Measurements from ENCODE around the gene SGK1.

SGK1 gene

DNA sequence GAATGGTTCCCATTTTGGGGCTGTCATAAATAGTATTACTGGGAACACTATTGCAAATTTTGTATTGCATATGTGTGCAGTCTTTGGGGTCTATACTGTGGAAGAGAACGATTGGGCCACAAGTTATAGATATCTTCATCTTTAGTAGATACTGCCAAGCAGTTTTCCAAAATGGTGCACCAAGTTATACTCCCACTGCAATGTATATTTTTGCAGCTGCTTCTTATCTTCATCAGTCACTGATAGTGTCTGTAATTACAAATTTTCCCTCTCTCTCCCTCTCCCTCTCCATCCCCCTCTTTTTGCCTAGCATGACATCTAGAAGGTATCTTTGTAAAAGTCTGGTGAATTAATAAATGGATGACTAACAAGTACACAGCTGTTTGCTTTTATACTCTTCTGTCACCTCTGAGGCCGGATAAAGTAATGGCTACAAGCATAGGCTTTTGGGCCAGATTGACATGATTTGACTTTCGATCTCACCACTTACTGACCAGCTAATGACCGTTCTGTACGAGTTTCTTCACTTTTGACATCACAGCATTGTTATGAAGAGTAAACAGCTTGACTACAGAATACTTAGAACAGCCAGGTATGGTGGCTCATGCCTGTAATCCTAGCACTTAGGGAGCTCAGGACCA, 152.2 kb downstream of the SGK1 start:
- no peaks in the 10 kb centered on the region for H3K9me3 ChIP-seq (ENCODE audit: low read depth, low read length)
- peaks cover 21% of the 10 kb centered on the region for H3K36me3 ChIP-seq (ENCODE audit: insufficient read depth, low read length)
- no peak overlapping the region for H3K9ac ChIP-seq (ENCODE audit: insufficient read length)
- no peak for DNase-seq (ENCODE audit: low read depth, low spot score)
- no peak overlapping the region for H3K4me3 ChIP-seq
- no peak overlapping the region for H3K27ac ChIP-seq
- TF ChIP-seq EZH2 (IDR thresholded peaks at IDR 0.05) (no peak), FOXP2 (optimal IDR thresholded peaks at IDR 0.05; ENCODE audit: control extremely low read depth, extremely low read length, insufficient read depth) (no peak), POLR2AphosphoS5 (IDR thresholded peaks at IDR 0.05; ENCODE audit: borderline replicate concordance, low read depth, low read length) (no peak)

DNA sequence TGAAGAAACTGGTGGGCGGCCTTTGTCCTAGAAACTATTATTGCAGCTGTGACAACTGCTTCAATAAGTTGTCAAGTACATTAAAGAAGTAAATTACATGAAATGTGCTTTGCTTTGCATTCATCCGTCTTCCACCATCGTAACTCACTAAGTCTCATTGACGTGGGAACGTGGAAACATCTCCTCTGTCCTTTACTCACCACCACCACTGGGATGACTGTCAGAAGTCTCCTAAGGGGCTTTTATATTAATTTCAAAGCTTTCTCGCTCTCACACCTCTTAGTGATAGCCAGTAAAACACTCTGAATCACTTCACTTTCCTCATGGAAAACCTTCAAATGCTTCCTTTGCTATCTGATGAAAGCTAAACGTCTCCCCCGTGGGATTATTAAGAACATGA, 153.6 kb downstream of the SGK1 start:
- H3K9me3 ChIP-seq (ENCODE audit: low read depth, low read length): no peaks in the 10 kb centered on the region
- peaks cover 7% of the 10 kb centered on the region for H3K36me3 ChIP-seq (ENCODE audit: insufficient read depth, low read length)
- H3K4me3 ChIP-seq: no peak overlapping the region
- H3K27ac ChIP-seq: no peak overlapping the region
- TF ChIP-seq POLR2AphosphoS5 (IDR thresholded peaks at IDR 0.05; ENCODE audit: borderline replicate concordance, low read depth, low read length) (no peak), FOXP2 (optimal IDR thresholded peaks at IDR 0.05; ENCODE audit: control extremely low read depth, extremely low read length, insufficient read depth) (no peak)
- H3K9ac ChIP-seq (ENCODE audit: insufficient read length): no peak overlapping the region
- DNase-seq (ENCODE audit: low read depth, low spot score): no peak

GRCh38 chr6:134162932-134163331, 155.0 kb downstream of the SGK1 start:
- no peak for DNase-seq (ENCODE audit: low read depth, low spot score)
- TF ChIP-seq FOXP2 (optimal IDR thresholded peaks at IDR 0.05; ENCODE audit: control extremely low read depth, extremely low read length, insufficient read depth) (no peak), POLR2AphosphoS5 (IDR thresholded peaks at IDR 0.05; ENCODE audit: borderline replicate concordance, low read depth, low read length) (no peak), EZH2 (IDR thresholded peaks at IDR 0.05) (no peak)
- no peak overlapping the region for H3K27ac ChIP-seq
- no peaks in the 10 kb centered on the region for H3K9me3 ChIP-seq (ENCODE audit: low read depth, low read length)
- H3K4me3 ChIP-seq: no peak overlapping the region
- H3K36me3 ChIP-seq (ENCODE audit: insufficient read depth, low read length): no peaks in the 10 kb centered on the region
- H3K9ac ChIP-seq (ENCODE audit: insufficient read length): no peak overlapping the region

- no peak for DNase-seq (ENCODE audit: low read depth, low spot score)
- Histone ChIP-seq H3K4me3 (no peak overlapping the region), H3K9me3 (ENCODE audit: low read depth, low read length) (no peaks in the 10 kb centered on the region), H3K27ac (no peak overlapping the region), H3K9ac (ENCODE audit: insufficient read length) (no peak overlapping the region), H3K36me3 (ENCODE audit: insufficient read depth, low read length) (no peaks in the 10 kb centered on the region)
- no peak for TF ChIP-seq FOXP2 (optimal IDR thresholded peaks at IDR 0.05; ENCODE audit: control extremely low read depth, extremely low read length, insufficient read depth)
- TF ChIP-seq POLR2AphosphoS5 (IDR thresholded peaks at IDR 0.05; ENCODE audit: borderline replicate concordance, low read depth, low read length): no peak
- no peak for TF ChIP-seq EZH2 (IDR thresholded peaks at IDR 0.05)
Observed at GRCh38 chr6:134161041-134161440, 156.9 kb downstream of the SGK1 start.

DNA sequence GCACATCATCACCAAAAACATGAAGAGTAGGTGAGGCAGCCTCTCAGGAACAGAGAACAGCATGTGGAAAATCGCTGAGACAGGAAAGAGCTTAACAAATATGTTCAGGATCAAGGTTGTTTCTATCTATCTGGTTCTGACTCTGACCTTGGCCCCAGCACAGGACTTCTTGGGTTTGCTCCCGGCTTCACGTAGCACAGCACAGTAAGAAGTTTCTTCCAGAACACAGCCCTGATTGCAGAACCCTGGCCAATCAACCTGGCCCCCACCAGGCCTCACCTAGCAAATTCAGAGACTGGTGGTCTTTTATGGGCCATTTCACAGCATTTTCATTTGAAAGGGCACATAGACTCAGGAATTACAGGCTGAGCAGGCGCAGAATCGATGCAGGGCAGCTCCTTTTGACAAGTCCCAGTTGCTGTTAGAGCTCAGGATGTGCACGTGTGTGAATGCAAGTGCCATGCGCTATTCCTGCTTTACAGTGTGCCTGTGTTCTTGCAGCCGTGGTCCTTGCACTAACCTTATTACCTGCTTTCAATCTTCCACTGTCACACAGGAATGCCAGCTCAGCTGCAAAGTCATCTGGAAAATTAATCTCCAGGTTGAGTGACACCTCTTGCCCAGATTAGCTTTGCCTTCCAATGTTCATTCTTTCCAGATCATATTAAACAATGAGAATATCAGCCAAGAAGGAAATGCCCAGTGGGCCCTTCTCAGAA, 165.0 kb downstream of the SGK1 start:
- Histone ChIP-seq H3K4me3 (no peak overlapping the region), H3K9ac (ENCODE audit: insufficient read length) (no peak overlapping the region), H3K9me3 (ENCODE audit: low read depth, low read length) (no peaks in the 10 kb centered on the region), H3K36me3 (ENCODE audit: insufficient read depth, low read length) (no peaks in the 10 kb centered on the region), H3K27ac (no peak overlapping the region)
- TF ChIP-seq FOXP2 (optimal IDR thresholded peaks at IDR 0.05; ENCODE audit: control extremely low read depth, extremely low read length, insufficient read depth) (no peak), POLR2AphosphoS5 (IDR thresholded peaks at IDR 0.05; ENCODE audit: borderline replicate concordance, low read depth, low read length) (no peak)
- no peak for DNase-seq (ENCODE audit: low read depth, low spot score)

DNA sequence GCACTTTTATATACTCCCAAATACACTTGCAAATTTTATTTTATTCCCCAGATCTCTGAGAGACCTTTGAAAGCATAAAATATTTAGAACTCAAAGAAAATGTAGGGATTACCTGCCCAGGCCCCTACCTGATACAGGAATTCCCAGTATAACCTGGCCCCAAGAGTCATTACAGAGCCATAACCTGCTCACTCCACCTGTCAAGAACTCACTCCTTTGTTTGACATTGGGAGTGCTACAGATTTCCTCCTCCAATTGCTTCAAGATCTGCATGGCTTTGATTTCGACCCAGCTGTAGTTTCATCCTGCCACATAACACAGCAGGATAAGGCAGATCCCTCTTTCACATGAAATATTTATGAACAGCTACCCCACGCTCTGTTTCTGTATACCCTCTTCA, 169.3 kb downstream of the SGK1 start:
- no peak overlapping the region for H3K27ac ChIP-seq
- TF ChIP-seq EZH2 (IDR thresholded peaks at IDR 0.05) (no peak), FOXP2 (optimal IDR thresholded peaks at IDR 0.05; ENCODE audit: control extremely low read depth, extremely low read length, insufficient read depth) (no peak), POLR2AphosphoS5 (IDR thresholded peaks at IDR 0.05; ENCODE audit: borderline replicate concordance, low read depth, low read length) (no peak)
- no peak overlapping the region for H3K4me3 ChIP-seq
- H3K9me3 ChIP-seq (ENCODE audit: low read depth, low read length): no peaks in the 10 kb centered on the region
- H3K9ac ChIP-seq (ENCODE audit: insufficient read length): no peak overlapping the region
- no peaks in the 10 kb centered on the region for H3K36me3 ChIP-seq (ENCODE audit: insufficient read depth, low read length)
- no peak for DNase-seq (ENCODE audit: low read depth, low spot score)

DNA sequence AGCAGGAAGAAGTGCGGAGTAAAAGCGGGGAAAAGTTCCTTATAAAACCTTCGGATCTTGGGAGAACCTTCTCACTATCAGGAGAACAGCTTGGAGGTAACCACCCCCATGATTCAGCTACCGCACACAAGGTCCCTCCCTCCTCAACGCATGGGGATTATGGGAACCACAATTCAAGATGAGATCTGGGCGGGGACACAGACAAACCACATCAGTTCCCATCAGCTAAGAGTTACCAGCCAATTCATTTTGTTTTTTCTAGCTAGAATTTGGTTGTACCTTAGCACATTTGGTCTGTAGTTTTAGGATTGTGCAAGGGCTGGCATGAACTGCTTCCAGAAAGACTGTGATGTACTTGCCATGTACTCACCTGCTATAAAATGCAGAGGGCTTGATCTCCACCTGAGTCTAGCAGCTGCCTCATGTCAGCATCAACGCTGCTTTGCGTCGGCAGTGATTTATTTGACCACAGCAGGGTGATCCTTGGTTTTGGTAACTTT, 170.8 kb downstream of the SGK1 start:
- H3K27ac ChIP-seq: no peak overlapping the region
- no peak for DNase-seq (ENCODE audit: low read depth, low spot score)
- no peak overlapping the region for H3K4me3 ChIP-seq
- no peaks in the 10 kb centered on the region for H3K36me3 ChIP-seq (ENCODE audit: insufficient read depth, low read length)
- H3K9me3 ChIP-seq (ENCODE audit: low read depth, low read length): no peaks in the 10 kb centered on the region
- no peak overlapping the region for H3K9ac ChIP-seq (ENCODE audit: insufficient read length)
- TF ChIP-seq FOXP2 (optimal IDR thresholded peaks at IDR 0.05; ENCODE audit: control extremely low read depth, extremely low read length, insufficient read depth) (no peak), EZH2 (IDR thresholded peaks at IDR 0.05) (no peak), POLR2AphosphoS5 (IDR thresholded peaks at IDR 0.05; ENCODE audit: borderline replicate concordance, low read depth, low read length) (no peak)

GRCh38 chr6:134146268-134147033, 171.5 kb downstream of the SGK1 start:
- H3K4me3 ChIP-seq: no peak overlapping the region
- no peak overlapping the region for H3K9ac ChIP-seq (ENCODE audit: insufficient read length)
- DNase-seq (ENCODE audit: low read depth, low spot score): no peak
- H3K27ac ChIP-seq: no peak overlapping the region
- no peaks in the 10 kb centered on the region for H3K9me3 ChIP-seq (ENCODE audit: low read depth, low read length)
- TF ChIP-seq POLR2AphosphoS5 (IDR thresholded peaks at IDR 0.05; ENCODE audit: borderline replicate concordance, low read depth, low read length) (no peak), EZH2 (IDR thresholded peaks at IDR 0.05) (no peak), FOXP2 (optimal IDR thresholded peaks at IDR 0.05; ENCODE audit: control extremely low read depth, extremely low read length, insufficient read depth) (no peak)
- no peaks in the 10 kb centered on the region for H3K36me3 ChIP-seq (ENCODE audit: insufficient read depth, low read length)
